ENCODE measurements around the gene MCRIP1.

MCRIP1 gene

GRCh38 chr17:81824595-81824994 is 8.5 kb downstream of the MCRIP1 start:
- FAIRE-seq, result no peak
- no peak for DNase-seq (ENCODE audit: insufficient read length)
- TF ChIP-seq TAF1 (IDR thresholded peaks at IDR 0.05; ENCODE audit: borderline replicate concordance, low read depth, low read length) (no peak), POLR2AphosphoS5 (IDR thresholded peaks at IDR 0.05; ENCODE audit: low read depth, low read length) (no peak), POLR2A (IDR thresholded peaks at IDR 0.05; ENCODE audit: low read depth, low read length) (no peak)

GRCh38 chr17:81823820-81824550 is 9.1 kb downstream of the MCRIP1 start:
- TF ChIP-seq TAF1 (IDR thresholded peaks at IDR 0.05; ENCODE audit: borderline replicate concordance, low read depth, low read length), result no peak
- DNase-seq (ENCODE audit: insufficient read length) (no peak), FAIRE-seq (no peak)

- no peak for FAIRE-seq
- no peak for DNase-seq (ENCODE audit: insufficient read length)
- TF ChIP-seq POLR2AphosphoS5 (IDR thresholded peaks at IDR 0.05; ENCODE audit: low read depth, low read length) (no peak), TAF1 (IDR thresholded peaks at IDR 0.05; ENCODE audit: borderline replicate concordance, low read depth, low read length) (no peak), POLR2A (IDR thresholded peaks at IDR 0.05; ENCODE audit: low read depth, low read length) (no peak)
These were observed 9.9 kb downstream of the MCRIP1 start for GRCh38 chr17:81822996-81823819.

GRCh38 chr17:81822312-81822637 is 10.8 kb downstream of the MCRIP1 start:
- DNase-seq (ENCODE audit: insufficient read length), result no peak
- FAIRE-seq, result no peak
- TF ChIP-seq TAF1 (IDR thresholded peaks at IDR 0.05; ENCODE audit: borderline replicate concordance, low read depth, low read length) (no peak), POLR2AphosphoS5 (IDR thresholded peaks at IDR 0.05; ENCODE audit: low read depth, low read length) (no peak), POLR2A (IDR thresholded peaks at IDR 0.05; ENCODE audit: low read depth, low read length) (no peak)

- TF ChIP-seq POLR2AphosphoS5 (IDR thresholded peaks at IDR 0.05; ENCODE audit: low read depth, low read length), result no peak
- no peak for TF ChIP-seq TAF1 (IDR thresholded peaks at IDR 0.05; ENCODE audit: borderline replicate concordance, low read depth, low read length)
- no peak for TF ChIP-seq POLR2A (IDR thresholded peaks at IDR 0.05; ENCODE audit: low read depth, low read length)
- FAIRE-seq (no peak), DNase-seq (ENCODE audit: insufficient read length) (no peak)
These were observed 11.3 kb downstream of the MCRIP1 start for GRCh38 chr17:81821603-81822311.

GRCh38 chr17:81821147-81821546 is 11.9 kb downstream of the MCRIP1 start:
- FAIRE-seq, result no peak
- TF ChIP-seq POLR2AphosphoS5 (IDR thresholded peaks at IDR 0.05; ENCODE audit: low read depth, low read length), result no peak
- no peak for TF ChIP-seq TAF1 (IDR thresholded peaks at IDR 0.05; ENCODE audit: borderline replicate concordance, low read depth, low read length)
- no peak for TF ChIP-seq POLR2A (IDR thresholded peaks at IDR 0.05; ENCODE audit: low read depth, low read length)
- no peak for DNase-seq (ENCODE audit: insufficient read length)

GRCh38 chr17:81819708-81820107 is 13.4 kb downstream of the MCRIP1 start:
- FAIRE-seq, result no peak
- TF ChIP-seq POLR2AphosphoS5 (IDR thresholded peaks at IDR 0.05; ENCODE audit: low read depth, low read length) (no peak), TAF1 (IDR thresholded peaks at IDR 0.05; ENCODE audit: borderline replicate concordance, low read depth, low read length) (no peak), POLR2A (IDR thresholded peaks at IDR 0.05; ENCODE audit: low read depth, low read length) (no peak)

GRCh38 chr17:81817758-81818147 is 15.3 kb downstream of the MCRIP1 start:
- DNase-seq (ENCODE audit: insufficient read length) (no peak), FAIRE-seq (no peak)
- TF ChIP-seq TAF1 (IDR thresholded peaks at IDR 0.05; ENCODE audit: borderline replicate concordance, low read depth, low read length), result no peak
- no peak for TF ChIP-seq POLR2A (IDR thresholded peaks at IDR 0.05; ENCODE audit: low read depth, low read length)
- no peak for TF ChIP-seq POLR2AphosphoS5 (IDR thresholded peaks at IDR 0.05; ENCODE audit: low read depth, low read length)

More at GRCh38 chr17:81819708-81820107, 13.4 kb downstream of the MCRIP1 start:
- DNase-seq (ENCODE audit: insufficient read length), result no peak

GRCh38 chr17:81815646-81815986 is 17.5 kb downstream of the MCRIP1 start:
- FAIRE-seq, result no peak
- no peak for DNase-seq (ENCODE audit: insufficient read length)
- TF ChIP-seq POLR2A (IDR thresholded peaks at IDR 0.05; ENCODE audit: low read depth, low read length) (no peak), POLR2AphosphoS5 (IDR thresholded peaks at IDR 0.05; ENCODE audit: low read depth, low read length) (no peak)

GRCh38 chr17:81814748-81815645 is 18.1 kb downstream of the MCRIP1 start:
- DNase-seq (ENCODE audit: insufficient read length) (no peak), FAIRE-seq (no peak)
- TF ChIP-seq POLR2A (IDR thresholded peaks at IDR 0.05; ENCODE audit: low read depth, low read length) (no peak), POLR2AphosphoS5 (IDR thresholded peaks at IDR 0.05; ENCODE audit: low read depth, low read length) (no peak), TAF1 (IDR thresholded peaks at IDR 0.05; ENCODE audit: borderline replicate concordance, low read depth, low read length) (no peak)

Data from GM12892 (cell line).